Measurements from ENCODE around the gene SEMA6A. TPM values are rescaled to one million over a fixed set of nuclear protein-coding genes. Genes with fewer than 3 reads are reported as not detected.

Gene SEMA6A
- total and polyA plus RNA-seq, 4 donors: 3.4 to 31.6 (median 12.0) TPM

DNA sequence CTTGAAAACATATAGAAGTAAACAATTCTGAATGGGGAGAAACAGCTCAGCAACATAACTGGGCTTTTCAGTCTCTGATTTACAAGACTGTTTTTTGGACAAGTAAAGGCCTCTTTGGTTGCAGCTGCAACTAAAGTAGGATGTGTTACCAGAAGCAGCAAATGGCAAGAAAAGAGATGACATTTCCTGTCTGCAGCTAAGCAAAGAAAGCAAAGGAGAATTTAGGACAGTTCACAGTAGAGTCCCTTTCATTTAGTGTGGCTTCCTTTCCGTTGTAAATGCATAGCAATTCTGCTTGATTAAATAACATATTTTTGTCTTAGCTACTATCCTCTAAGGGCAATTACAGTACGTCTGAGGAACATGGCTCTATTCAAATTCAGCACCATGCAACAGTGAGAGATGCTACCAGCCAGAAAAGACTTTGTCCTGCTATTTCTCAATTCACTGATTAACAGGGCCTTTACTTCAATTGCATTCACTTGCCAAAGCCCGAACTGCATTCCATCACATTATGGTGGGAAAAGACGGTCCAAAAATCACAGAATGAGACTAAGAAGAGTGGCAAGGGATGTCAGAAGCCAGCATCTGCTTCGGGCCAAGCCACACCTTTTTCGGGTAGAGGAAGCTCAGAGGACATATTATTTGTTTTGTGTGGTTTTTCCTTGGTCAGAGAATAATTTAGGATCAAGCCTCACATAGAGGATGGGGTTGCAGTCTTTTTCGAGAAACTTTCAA, 107.7 kb downstream of the SEMA6A start:
- TF ChIP-seq, protein P1, sequence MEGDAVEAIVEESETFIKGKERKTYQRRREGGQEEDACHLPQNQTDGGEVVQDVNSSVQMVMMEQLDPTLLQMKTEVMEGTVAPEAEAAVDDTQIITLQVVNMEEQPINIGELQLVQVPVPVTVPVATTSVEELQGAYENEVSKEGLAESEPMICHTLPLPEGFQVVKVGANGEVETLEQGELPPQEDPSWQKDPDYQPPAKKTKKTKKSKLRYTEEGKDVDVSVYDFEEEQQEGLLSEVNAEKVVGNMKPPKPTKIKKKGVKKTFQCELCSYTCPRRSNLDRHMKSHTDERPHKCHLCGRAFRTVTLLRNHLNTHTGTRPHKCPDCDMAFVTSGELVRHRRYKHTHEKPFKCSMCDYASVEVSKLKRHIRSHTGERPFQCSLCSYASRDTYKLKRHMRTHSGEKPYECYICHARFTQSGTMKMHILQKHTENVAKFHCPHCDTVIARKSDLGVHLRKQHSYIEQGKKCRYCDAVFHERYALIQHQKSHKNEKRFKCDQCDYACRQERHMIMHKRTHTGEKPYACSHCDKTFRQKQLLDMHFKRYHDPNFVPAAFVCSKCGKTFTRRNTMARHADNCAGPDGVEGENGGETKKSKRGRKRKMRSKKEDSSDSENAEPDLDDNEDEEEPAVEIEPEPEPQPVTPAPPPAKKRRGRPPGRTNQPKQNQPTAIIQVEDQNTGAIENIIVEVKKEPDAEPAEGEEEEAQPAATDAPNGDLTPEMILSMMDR (IDR thresholded peaks at IDR 0.05; ENCODE audit: control extremely low read depth, extremely low read depth): no peak
- Histone ChIP-seq H3K9ac (ENCODE audit: insufficient read depth in 1 of 2, low read length in 2 of 2) (no peak overlapping the region), H3K9me3 (ENCODE audit: control insufficient read depth in 4 of 4, insufficient read depth in 3 of 4, low read length in 3 of 4) (peaks cover 0 to 5% (median 0%) of the 10 kb centered on the region in 4 donors), H3K27ac (ENCODE audit: low read depth in 1 of 2, low read length in 1 of 2) (no peak overlapping the region), H3K36me3 (ENCODE audit: control insufficient read depth in 4 of 4, insufficient read depth in 4 of 4, low read length in 4 of 4) (peaks cover 2 to 15% (median 11%) of the 10 kb centered on the region in 4 donors), H3K4me3 (no peak overlapping the region), H3K4me1 (ENCODE audit: control insufficient read depth in 5 of 5, insufficient read depth in 5 of 5, low read length in 5 of 5) (no peaks in the 10 kb centered on the region), H3K27me3 (ENCODE audit: control insufficient read depth in 3 of 3, insufficient read depth in 3 of 3, low read length in 2 of 3) (no peaks in the 10 kb centered on the region)
- DNase-seq: no peak
- WGBS, 2 donors: 90 to 95% methylated on average over 7 of the region's 7 CpGs
- ATAC-seq (ENCODE audit: insufficient read depth, low FRiP score): no peak

- Histone ChIP-seq H3K27ac (ENCODE audit: low read depth in 1 of 2, low read length in 1 of 2) (no peak overlapping the region), H3K4me3 (no peak overlapping the region), H3K4me1 (ENCODE audit: control insufficient read depth in 5 of 5, insufficient read depth in 5 of 5, low read length in 5 of 5) (no peaks in the 10 kb centered on the region), H3K27me3 (ENCODE audit: control insufficient read depth in 3 of 3, insufficient read depth in 3 of 3, low read length in 2 of 3) (no peaks in the 10 kb centered on the region), H3K9me3 (ENCODE audit: control insufficient read depth in 4 of 4, insufficient read depth in 3 of 4, low read length in 3 of 4) (peaks cover 0 to 5% (median 0%) of the 10 kb centered on the region in 4 donors), H3K9ac (ENCODE audit: insufficient read depth in 1 of 2, low read length in 2 of 2) (no peak overlapping the region), H3K36me3 (ENCODE audit: control insufficient read depth in 4 of 4, insufficient read depth in 4 of 4, low read length in 4 of 4) (peaks cover 2 to 15% (median 11%) of the 10 kb centered on the region in 4 donors)
- ATAC-seq (ENCODE audit: insufficient read depth, low FRiP score) (no peak), DNase-seq (no peak)
- TF ChIP-seq, protein P1 (IDR thresholded peaks at IDR 0.05; ENCODE audit: control extremely low read depth, extremely low read depth): no peak
- WGBS, 2 donors: 95% methylated on average over 3 of the region's 3 CpGs
Measured at GRCh38 chr5:116465411-116465810, 109.2 kb downstream of the SEMA6A start.

GRCh38 chr5:116464144-116464708, 110.4 kb downstream of the SEMA6A start:
- no peaks in the 10 kb centered on the region for H3K4me1 ChIP-seq (ENCODE audit: control insufficient read depth in 5 of 5, insufficient read depth in 5 of 5, low read length in 5 of 5)
- no peak for ATAC-seq (ENCODE audit: insufficient read depth, low FRiP score)

More at GRCh38 chr5:116464144-116464708, 110.4 kb downstream of the SEMA6A start:
- TF ChIP-seq, protein P1 (IDR thresholded peaks at IDR 0.05; ENCODE audit: control extremely low read depth, extremely low read depth): no peak
- no peak overlapping the region for H3K9ac ChIP-seq (ENCODE audit: insufficient read depth in 1 of 2, low read length in 2 of 2)
- H3K36me3 ChIP-seq (ENCODE audit: control insufficient read depth in 4 of 4, insufficient read depth in 4 of 4, low read length in 4 of 4): peaks cover 2 to 15% (median 11%) of the 10 kb centered on the region in 4 donors
- no peak overlapping the region for H3K4me3 ChIP-seq
- peaks cover 0 to 5% (median 0%) of the 10 kb centered on the region in 4 donors for H3K9me3 ChIP-seq (ENCODE audit: control insufficient read depth in 4 of 4, insufficient read depth in 3 of 4, low read length in 3 of 4)
- DNase-seq: no peak
- no peak overlapping the region for H3K27ac ChIP-seq (ENCODE audit: low read depth in 1 of 2, low read length in 1 of 2)
- H3K27me3 ChIP-seq (ENCODE audit: control insufficient read depth in 3 of 3, insufficient read depth in 3 of 3, low read length in 2 of 3): no peaks in the 10 kb centered on the region
- WGBS, 2 donors: 92 to 95% methylated on average over 7 of the region's 7 CpGs
